T-helper 22 cell (primary cell): ENCODE results near the gene YBEY.
A peak's percentile ranks its signal among the peaks of the same experiment; 100 is the strongest.
"Not testable (repeated sequence)": the region's sequence is repeated elsewhere in the genome, so short reads cannot be mapped to it uniquely, and the experiment has no call there.

ENCODE experiments used
- DNase-seq: peaks from one replicate; pipeline ENCODE4 v3.0.0-alpha.2; 2020; ENCODE audit warnings: low read depth

Gene YBEY

GRCh38 chr21:46285761-46286647 lies at the start of gene YBEY:
Gene YBEY (plus strand): TSS chr21:46286342. CDS start chr21:46286914, 572 bp downstream.
- DNase-seq = peak; percentile 73

- no peak for DNase-seq
Observed at GRCh38 chr21:46237474-46237873, 48.7 kb upstream of the YBEY start.

- DNase-seq = no peak
Observed at GRCh38 chr21:46239817-46240325, 46.3 kb upstream of the YBEY start.

GRCh38 chr21:46241577-46241976 lies 44.6 kb upstream of the YBEY start:
- DNase-seq = not testable (repeated sequence)

GRCh38 chr21:46243325-46243724 lies 42.8 kb upstream of the YBEY start:
- no peak for DNase-seq

GRCh38 chr21:46243960-46244361 lies 42.2 kb upstream of the YBEY start:
- no peak for DNase-seq

GRCh38 chr21:46244602-46245001 lies 41.5 kb upstream of the YBEY start:
- DNase-seq = no peak

GRCh38 chr21:46245213-46245915 lies 40.8 kb upstream of the YBEY start:
- no peak for DNase-seq

GRCh38 chr21:46246345-46246744 lies 39.8 kb upstream of the YBEY start:
- no peak for DNase-seq

GRCh38 chr21:46247699-46248421 lies 38.3 kb upstream of the YBEY start:
- DNase-seq = no peak

GRCh38 chr21:46248422-46248782 lies 37.7 kb upstream of the YBEY start:
- DNase-seq = no peak

GRCh38 chr21:46248827-46249226 lies 37.3 kb upstream of the YBEY start:
- DNase-seq = no peak

GRCh38 chr21:46250146-46250725 lies 35.9 kb upstream of the YBEY start:
- no peak for DNase-seq

- DNase-seq = no peak
Observed at GRCh38 chr21:46252840-46253239, 33.3 kb upstream of the YBEY start.

- peak; percentile 32 for DNase-seq
Observed at GRCh38 chr21:46253610-46254124, 32.5 kb upstream of the YBEY start.

- no peak for DNase-seq
Observed at GRCh38 chr21:46254208-46254975, 31.8 kb upstream of the YBEY start.

- DNase-seq = no peak
Observed at GRCh38 chr21:46255166-46255565, 31.0 kb upstream of the YBEY start.

GRCh38 chr21:46255758-46256337 lies 30.3 kb upstream of the YBEY start:
- no peak for DNase-seq

GRCh38 chr21:46256501-46256994 lies 29.6 kb upstream of the YBEY start:
- no peak for DNase-seq

- DNase-seq = no peak
Observed at GRCh38 chr21:46264046-46264689, 22.0 kb upstream of the YBEY start.
